MCF 10A (cell line): ENCODE measurements around the gene KCNMB2. TPM values are rescaled to one million over a fixed set of nuclear protein-coding genes. Genes with fewer than 3 reads are reported as not detected.

Experiments used
- BruUV-seq: library from RNA; stranded (reverse); fragments of 400-500 nt; replicated peaks from 2 replicates; lab custom pipeline; 2021; lab: Mats Ljungman, UMichigan
- CTCF ChIA-PET: fragments of 300-600 bp; sonication (Branson Sonifier 250); formaldehyde crosslinking; extraction: SDS; loops from one replicate; lab custom pipeline; 2021; ENCODE audit warnings: antibody characterized with exemption, inconsistent platforms; lab: Yijun Ruan, JAX
- POLR2A ChIA-PET: fragments of 300-600, 350-650 bp; sonication (Branson Sonifier 250); formaldehyde crosslinking; extraction: SDS; loops from one replicate; lab custom pipeline; 2020; ENCODE audit warnings: antibody characterized with exemption, inconsistent platforms; lab: Yijun Ruan, JAX
- DNase-seq: peaks from one replicate; pipeline ENCODE4 v3.0.0-alpha.2; 2018; ENCODE audit not compliant: unreplicated experiment
- H3K27ac Mint-ChIP-seq: one replicate; pipeline ENCODE4 v1.8.0; 2022; ENCODE audit warnings: mild to moderate bottlenecking, low read depth, mixed read lengths; ENCODE audit not compliant: unreplicated experiment
- H3K27me3 Mint-ChIP-seq: one replicate; pipeline ENCODE4 v1.8.0; 2022; ENCODE audit warnings: mixed read lengths; ENCODE audit not compliant: insufficient read depth, unreplicated experiment
- H3K36me3 Mint-ChIP-seq: one replicate; pipeline ENCODE4 v1.8.0; 2022; ENCODE audit warnings: mild to moderate bottlenecking, moderate library complexity, mixed read lengths; ENCODE audit not compliant: insufficient read depth, unreplicated experiment
- H3K4me1 Mint-ChIP-seq: one replicate; pipeline ENCODE4 v1.8.0; 2022; ENCODE audit warnings: mixed read lengths; ENCODE audit not compliant: insufficient read depth, unreplicated experiment
- H3K4me3 Mint-ChIP-seq: one replicate; pipeline ENCODE4 v1.8.0; 2022; ENCODE audit warnings: mild to moderate bottlenecking, moderate library complexity, mixed read lengths; ENCODE audit not compliant: unreplicated experiment
- H3K9me3 Mint-ChIP-seq: one replicate; pipeline ENCODE4 v1.8.0; 2022; ENCODE audit warnings: mixed read lengths; ENCODE audit not compliant: unreplicated experiment
- intact Hi-C: fragments of 100-400 bp; cut with micrococcal nuclease; formaldehyde crosslinking; loops from 2 replicates; pipeline ENCODE4 v1.14.1; 2022
- total RNA-seq: library from RNA; stranded (reverse); gene quantifications from 2 replicates; pipeline ENCODE4 v1.2.3, GENCODE V29; 2022
- TF ChIP-seq, protein P1 (sequence below): fragments of 200-600 bp; IDR thresholded peaks from one replicate; pipeline ENCODE4 v1.8.0; 2022; ENCODE audit warnings: antibody characterized with exemption, mild to moderate bottlenecking; ENCODE audit not compliant: unreplicated experiment

The KCNMB2 gene
- total RNA-seq, 1 experiment from 2014 or later: not detected

DNA sequence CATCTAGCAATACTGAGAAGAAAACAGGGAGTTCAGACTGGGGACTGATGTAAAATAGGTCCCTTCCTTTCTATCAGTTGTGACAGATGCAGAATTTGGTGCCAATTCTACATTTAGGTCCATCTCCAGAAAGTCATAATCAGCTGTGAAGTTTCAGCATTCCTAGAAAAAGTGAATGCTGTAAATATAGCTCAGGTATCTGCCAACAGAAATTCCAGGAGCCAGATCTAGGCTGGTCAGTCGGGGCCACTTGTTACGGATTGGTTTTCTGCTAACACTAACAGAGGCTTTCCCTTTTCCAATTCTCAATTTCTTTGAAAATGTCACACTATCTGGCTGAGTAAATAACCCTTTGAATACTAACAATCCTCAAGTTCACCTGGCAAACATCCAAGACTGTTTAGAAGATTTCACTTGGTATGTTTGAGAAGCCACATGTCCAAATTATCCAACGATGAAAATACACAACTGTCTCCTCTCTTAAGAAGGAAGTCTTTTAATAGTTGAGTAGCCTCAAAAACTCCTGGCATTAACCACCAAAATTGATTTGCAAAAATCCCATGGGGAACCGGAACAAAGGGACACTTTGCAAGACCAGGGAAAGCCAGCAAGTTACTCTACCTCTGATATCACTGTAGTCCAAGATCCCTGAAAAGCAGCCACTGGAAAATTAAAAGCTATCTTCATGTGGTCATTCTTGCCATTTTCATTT is 313.1 kb downstream of the KCNMB2 start:
- ChIA-PET CTCF (interaction anchor here (1.0 kb wide), 1 partner anchor 414 kb away, joined by 3 read pairs; no protein-coding TSS in a partner anchor), POLR2A (no interaction called here)
- H3K4me1 Mint-ChIP-seq: no peaks in the 10 kb centered on the region
- H3K9me3 Mint-ChIP-seq: no peaks in the 10 kb centered on the region
- TF ChIP-seq, protein P1, sequence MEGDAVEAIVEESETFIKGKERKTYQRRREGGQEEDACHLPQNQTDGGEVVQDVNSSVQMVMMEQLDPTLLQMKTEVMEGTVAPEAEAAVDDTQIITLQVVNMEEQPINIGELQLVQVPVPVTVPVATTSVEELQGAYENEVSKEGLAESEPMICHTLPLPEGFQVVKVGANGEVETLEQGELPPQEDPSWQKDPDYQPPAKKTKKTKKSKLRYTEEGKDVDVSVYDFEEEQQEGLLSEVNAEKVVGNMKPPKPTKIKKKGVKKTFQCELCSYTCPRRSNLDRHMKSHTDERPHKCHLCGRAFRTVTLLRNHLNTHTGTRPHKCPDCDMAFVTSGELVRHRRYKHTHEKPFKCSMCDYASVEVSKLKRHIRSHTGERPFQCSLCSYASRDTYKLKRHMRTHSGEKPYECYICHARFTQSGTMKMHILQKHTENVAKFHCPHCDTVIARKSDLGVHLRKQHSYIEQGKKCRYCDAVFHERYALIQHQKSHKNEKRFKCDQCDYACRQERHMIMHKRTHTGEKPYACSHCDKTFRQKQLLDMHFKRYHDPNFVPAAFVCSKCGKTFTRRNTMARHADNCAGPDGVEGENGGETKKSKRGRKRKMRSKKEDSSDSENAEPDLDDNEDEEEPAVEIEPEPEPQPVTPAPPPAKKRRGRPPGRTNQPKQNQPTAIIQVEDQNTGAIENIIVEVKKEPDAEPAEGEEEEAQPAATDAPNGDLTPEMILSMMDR: no peak
- no peak overlapping the region for H3K27ac Mint-ChIP-seq
- H3K4me3 Mint-ChIP-seq: no peak overlapping the region
- no peak for DNase-seq
- intact Hi-C loops: no loop called here
- BruUV-seq: no TSS peak
- H3K36me3 Mint-ChIP-seq: no peaks in the 10 kb centered on the region
- H3K27me3 Mint-ChIP-seq: no peaks in the 10 kb centered on the region

DNA sequence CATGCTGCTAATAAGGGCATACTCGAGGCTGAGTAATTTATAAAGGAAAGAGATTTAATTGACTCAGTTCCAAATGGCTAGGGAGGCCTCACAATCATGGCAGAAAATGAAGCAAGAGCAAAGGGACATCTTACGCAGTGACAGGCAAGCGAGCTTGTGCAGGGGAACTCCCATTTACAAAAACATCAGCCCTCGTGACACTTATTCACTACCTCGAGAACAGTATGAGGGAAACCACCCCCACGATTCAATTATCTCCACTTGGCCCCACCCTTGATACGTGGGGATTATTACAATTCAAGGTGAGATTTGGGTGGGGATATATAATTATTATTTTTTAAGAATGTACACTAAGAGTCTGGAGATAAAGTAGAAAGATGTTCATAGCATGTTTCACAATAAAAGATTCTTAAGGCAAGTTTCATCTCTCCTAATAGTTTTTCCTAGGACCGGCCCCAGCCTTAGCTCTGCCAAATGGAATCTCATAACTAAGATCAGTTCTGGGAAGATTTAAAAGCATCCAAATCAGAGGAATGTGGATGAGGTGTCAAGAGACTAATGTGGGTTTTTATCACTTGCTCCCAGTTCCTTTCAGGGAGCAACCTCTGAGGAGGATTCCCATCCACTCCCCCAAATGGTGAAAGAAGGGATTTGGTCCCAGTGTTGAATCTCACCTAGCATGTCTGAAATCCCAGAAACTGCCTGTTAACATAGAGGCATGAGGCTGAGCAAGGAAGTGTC is 314.4 kb downstream of the KCNMB2 start:
- no peaks in the 10 kb centered on the region for H3K4me1 Mint-ChIP-seq
- H3K36me3 Mint-ChIP-seq: no peaks in the 10 kb centered on the region
- ChIA-PET CTCF (interaction anchor here (0.7 to 1.0 kb wide), 2 partner anchors 9 to 415 kb away, joined by 3 read pairs; no protein-coding TSS in a partner anchor), POLR2A (no interaction called here)
- DNase-seq: no peak
- TF ChIP-seq, protein P1: no peak
- no peaks in the 10 kb centered on the region for H3K27me3 Mint-ChIP-seq
- intact Hi-C loops: no loop called here
- no TSS peak for BruUV-seq
- no peaks in the 10 kb centered on the region for H3K9me3 Mint-ChIP-seq
- H3K27ac Mint-ChIP-seq: no peak overlapping the region
- H3K4me3 Mint-ChIP-seq: no peak overlapping the region

DNA sequence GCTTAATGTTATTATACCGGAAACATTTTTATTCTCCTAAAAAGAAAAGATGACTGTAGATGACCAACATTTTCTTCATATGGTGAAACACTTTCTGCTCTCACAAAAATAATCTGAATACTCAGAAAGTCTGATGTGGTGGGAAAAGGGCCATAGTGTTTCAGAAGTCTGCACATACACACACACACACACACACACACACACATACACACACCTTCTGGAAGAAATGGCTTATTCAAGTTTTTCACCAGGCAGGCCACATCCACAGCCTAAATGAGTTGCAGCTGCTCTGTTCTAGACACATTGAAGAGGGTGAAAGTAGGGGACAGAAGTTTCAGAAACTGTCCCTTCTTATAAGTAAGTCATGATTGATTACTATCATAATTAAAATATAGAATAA is 315.3 kb downstream of the KCNMB2 start:
- Mint-ChIP-seq H3K4me1 (no peaks in the 10 kb centered on the region), H3K9me3 (no peaks in the 10 kb centered on the region), H3K36me3 (no peaks in the 10 kb centered on the region), H3K27ac (no peak overlapping the region), H3K27me3 (no peaks in the 10 kb centered on the region), H3K4me3 (no peak overlapping the region)
- POLR2A ChIA-PET: no interaction called here
- CTCF ChIA-PET: interaction anchor here (0.6 kb wide), 1 partner anchor 80 kb away, joined by 8 read pairs; no protein-coding TSS in a partner anchor
- intact Hi-C loops: no loop called here
- no TSS peak for BruUV-seq
- no peak for DNase-seq
- TF ChIP-seq, protein P1: no peak

DNA sequence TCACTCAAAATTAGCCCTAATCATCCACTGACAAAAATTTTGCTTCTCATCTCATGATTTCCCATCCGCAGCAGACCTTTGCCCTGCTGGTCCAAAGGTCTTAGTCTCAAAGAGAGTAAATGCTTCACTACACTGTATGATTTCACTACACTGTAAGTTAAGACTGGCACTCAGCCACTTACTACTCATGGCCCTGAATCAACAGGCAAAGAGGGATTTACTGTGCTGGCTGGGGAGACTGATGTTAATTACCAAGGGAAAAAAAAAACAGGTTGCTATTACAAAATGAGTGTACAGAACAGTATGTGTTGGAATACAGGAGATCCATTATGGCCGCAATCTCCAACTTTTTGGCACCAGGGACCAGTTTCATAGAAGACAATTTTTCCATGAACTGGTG is 320.6 kb downstream of the KCNMB2 start:
- peak; percentile 14 for DNase-seq
- CTCF ChIA-PET: no interaction called here
- Mint-ChIP-seq H3K4me3 (no peak overlapping the region), H3K36me3 (no peaks in the 10 kb centered on the region), H3K27me3 (no peaks in the 10 kb centered on the region), H3K4me1 (no peaks in the 10 kb centered on the region), H3K9me3 (no peaks in the 10 kb centered on the region), H3K27ac (no peak overlapping the region)
- POLR2A ChIA-PET: no interaction called here
- intact Hi-C loops: no loop called here
- TF ChIP-seq, protein P1: no peak
- no TSS peak for BruUV-seq
